GM23338 (cell line): Measurements from ENCODE around the gene CLEC3A. TPM values are rescaled to one million over a fixed set of nuclear protein-coding genes. Genes with fewer than 3 reads are reported as not detected.
"Not testable (repeated sequence)": the region's sequence is repeated elsewhere in the genome, so short reads cannot be mapped to it uniquely, and the experiment has no call there.

Experiments
- ATAC-seq: fragments of 200-7000 bp; cut with Tn5 transposase; 3 replicates; pipeline ENCODE4 v1.9.1; 2020
- DNase-seq: peaks from one replicate; pipeline ENCODE4 v3.0.0-alpha.2; 2015; ENCODE audit warnings: low spot score
- H2AFZ ChIP-seq: fragments of 200-600 bp; sonication (generic); 2 replicates; pipeline ENCODE4 v1.8.0; 2016; ENCODE audit warnings: antibody characterized with exemption, mild to moderate bottlenecking, moderate library complexity
- H3F3A ChIP-seq: fragments of 200-600 bp; sonication (generic); replicated peaks from 2 replicates; pipeline ENCODE4 v1.8.0; 2017; ENCODE audit warnings: antibody characterized with exemption, mixed run types, low read depth
- H3K27ac ChIP-seq: fragments of 200-600 bp; sonication (generic); 2 replicates; pipeline ENCODE4 v1.6.1; 2016; ENCODE audit warnings: low read depth
- H3K27me3 ChIP-seq: fragments of 200-600 bp; sonication (generic); 2 replicates; pipeline ENCODE4 v1.8.0; 2016; ENCODE audit warnings: mild to moderate bottlenecking, mixed run types, moderate library complexity; ENCODE audit not compliant: insufficient read depth
- H3K36me3 ChIP-seq: fragments of 200-600 bp; sonication (generic); 2 replicates; pipeline ENCODE4 v1.8.0; 2016; ENCODE audit warnings: mild to moderate bottlenecking; ENCODE audit not compliant: insufficient read depth
- H3K4me1 ChIP-seq: fragments of 200-600 bp; sonication (generic); 2 replicates; pipeline ENCODE4 v1.8.0; 2016; ENCODE audit warnings: mild to moderate bottlenecking, moderate library complexity; ENCODE audit not compliant: insufficient read depth
- H3K4me2 ChIP-seq: fragments of 200-600 bp; sonication (generic); 2 replicates; pipeline ENCODE4 v1.7.1; 2017; ENCODE audit warnings: mixed run types
- H3K4me3 ChIP-seq: fragments of 200-600 bp; sonication (generic); 2 replicates; pipeline ENCODE4 v1.6.1; 2016; ENCODE audit warnings: mixed run types
- H3K79me2 ChIP-seq: fragments of 200-600 bp; sonication (generic); replicated peaks from 2 replicates; pipeline ENCODE4 v1.8.0; 2017; ENCODE audit warnings: mild to moderate bottlenecking; ENCODE audit not compliant: insufficient read depth
- H3K9me2 ChIP-seq: fragments of 200-600 bp; sonication (generic); 2 replicates; pipeline ENCODE4 v1.8.0; 2017; ENCODE audit not compliant: insufficient read depth
- H4K20me1 ChIP-seq: fragments of 200-600 bp; sonication (generic); replicated peaks from 2 replicates; pipeline ENCODE4 v1.8.0; 2017; ENCODE audit warnings: mild to moderate bottlenecking; ENCODE audit not compliant: insufficient read depth
- H3K27ac Mint-ChIP-seq: 2 replicates; pipeline ENCODE4 v1.8.0; 2020; ENCODE audit warnings: inconsistent platforms, mild to moderate bottlenecking, moderate library complexity, mixed read lengths
- H3K27me3 Mint-ChIP-seq: 3 replicates; pipeline ENCODE4 v1.8.0; 2022; ENCODE audit warnings: low read depth, mild to moderate bottlenecking, moderate library complexity, mixed read lengths, inconsistent platforms; ENCODE audit not compliant: insufficient read depth, poor library complexity
- H3K36me3 Mint-ChIP-seq: 3 replicates; pipeline ENCODE4 v1.8.0; 2021; ENCODE audit warnings: low read depth, mild to moderate bottlenecking, inconsistent platforms, moderate library complexity, mixed read lengths
- H3K4me1 Mint-ChIP-seq: 3 replicates; pipeline ENCODE4 v1.8.0; 2020; ENCODE audit warnings: mild to moderate bottlenecking, inconsistent platforms, mixed read lengths
- H3K4me3 Mint-ChIP-seq: 3 replicates; pipeline ENCODE4 v1.8.0; 2021; ENCODE audit warnings: moderate library complexity, mild to moderate bottlenecking, inconsistent platforms, mixed read lengths
- H3K9me3 Mint-ChIP-seq: 3 replicates; pipeline ENCODE4 v1.8.0; 2020; ENCODE audit warnings: moderate library complexity, mild to moderate bottlenecking, inconsistent platforms, mixed read lengths
- CTCF ChIP-seq, 2 experiments: fragments of 200-600 bp in 1 of 2; sonication (generic) in 1 of 2; conservative IDR thresholded peaks; 2 replicates each; pipeline versions ENCODE4 v1.5.1 to v1.6.1; 2016 to 2017; ENCODE audit warnings: antibody characterized with exemption in 2 of 2, low read depth in 2 of 2, mild to moderate bottlenecking in 2 of 2, moderate library complexity in 1 of 2
- EZH2 ChIP-seq: fragments of 200-600 bp; sonication (generic); IDR thresholded peaks from one replicate; pipeline ENCODE4 v1.8.0; 2017; ENCODE audit warnings: antibody characterized with exemption, mild to moderate bottlenecking, low read depth; ENCODE audit not compliant: unreplicated experiment
- EZH2phosphoT487 ChIP-seq: fragments of 200-600 bp; sonication (generic); IDR thresholded peaks from one replicate; pipeline ENCODE4 v1.8.1; 2018; ENCODE audit warnings: antibody characterized with exemption; ENCODE audit not compliant: unreplicated experiment
- JUNB ChIP-seq: IDR thresholded peaks from one replicate; pipeline ENCODE4 v1.6.1; 2016; ENCODE audit warnings: antibody characterized with exemption; ENCODE audit not compliant: unreplicated experiment
- NANOG ChIP-seq: IDR thresholded peaks from 2 replicates; pipeline ENCODE4 v1.6.1; 2016; ENCODE audit warnings: antibody characterized with exemption, borderline replicate concordance
- REST ChIP-seq: IDR thresholded peaks from one replicate; pipeline ENCODE4 v1.6.1; 2018; ENCODE audit warnings: antibody characterized with exemption; ENCODE audit not compliant: unreplicated experiment
- polyA plus RNA-seq: library from polyadenylated mRNA; unstranded; fragments of >200 nt; fragmentation: Nextera tagmentation; extraction: Ambion mirVana; gene quantifications from 2 replicates; pipeline ENCODE4 v1.2.1, GENCODE V29; 2016
- total RNA-seq: library from RNA; depleted of rRNA; stranded (reverse); fragments of >200 nt; shearing (Covaris generic); gene quantifications from 2 replicates; pipeline ENCODE4 v1.2.3, GENCODE V29; 2014

Gene CLEC3A
- total and polyA plus RNA-seq, 2 experiments from 2014 or later = not detected

GRCh38 chr16:78057803-78058564, 35.6 kb downstream of the CLEC3A start (continued):
- TF ChIP-seq REST (no peak), EZH2phosphoT487 (no peak), EZH2 (no peak), NANOG (no peak), JUNB (no peak)

- H3K4me1 Mint-ChIP-seq, H3K9me3 Mint-ChIP-seq, H2AFZ ChIP-seq, H3K9me2 ChIP-seq, DNase-seq, H3K36me3 ChIP-seq, H3F3A ChIP-seq, H3K4me3 ChIP-seq, H3K36me3 Mint-ChIP-seq, H3K27ac Mint-ChIP-seq, H3K79me2 ChIP-seq, H3K4me3 Mint-ChIP-seq, ATAC-seq, H3K27ac ChIP-seq, H3K4me2 ChIP-seq, H3K4me1 ChIP-seq, H4K20me1 ChIP-seq: not testable (repeated sequence)
- peaks cover 44% of the 10 kb centered on the region for H3K27me3 ChIP-seq
- H3K27me3 Mint-ChIP-seq = peaks cover 24% of the 10 kb centered on the region
Observed at GRCh38 chr16:78059806-78060205, 37.5 kb downstream of the CLEC3A start.

- H3K4me1 Mint-ChIP-seq = no peaks in the 10 kb centered on the region
- peak in 1 of 2 experiments; percentile 27; a peak in 1 of 4 replicates for TF ChIP-seq CTCF (conservative IDR thresholded peaks at IDR 0.05; ENCODE audit: low read depth in 2 of 2)
- no peak for TF ChIP-seq JUNB
- peaks cover 27% of the 10 kb centered on the region for H3K27me3 Mint-ChIP-seq
Observed at GRCh38 chr16:78060295-78060694, 37.9 kb downstream of the CLEC3A start.

More at GRCh38 chr16:78060295-78060694, 37.9 kb downstream of the CLEC3A start:
- no peaks in the 10 kb centered on the region for H3K4me1 ChIP-seq
- H3K27ac Mint-ChIP-seq = no peak overlapping the region
- ATAC-seq (no peak), DNase-seq (no peak)
- peaks cover 6% of the 10 kb centered on the region for H4K20me1 ChIP-seq
- H3F3A ChIP-seq = no peaks in the 10 kb centered on the region
- H3K9me3 Mint-ChIP-seq = no peaks in the 10 kb centered on the region
- H3K36me3 ChIP-seq = no peaks in the 10 kb centered on the region
- H3K4me3 Mint-ChIP-seq = no peak overlapping the region
- H3K79me2 ChIP-seq = no peaks in the 10 kb centered on the region
- no peak overlapping the region for H3K4me3 ChIP-seq
- H3K27ac ChIP-seq = no peak overlapping the region
- no peak overlapping the region for H2AFZ ChIP-seq
- H3K4me2 ChIP-seq = no peak overlapping the region
- no peaks in the 10 kb centered on the region for H3K9me2 ChIP-seq
- peaks cover 48% of the 10 kb centered on the region for H3K27me3 ChIP-seq
- no peaks in the 10 kb centered on the region for H3K36me3 Mint-ChIP-seq
